Neural crest cell (in vitro differentiated cells): ENCODE measurements around the gene FGF12. TPM values are rescaled to one million over a fixed set of nuclear protein-coding genes. Genes with fewer than 3 reads are reported as not detected.

Experiments used
- DNase-seq: peaks from one replicate; pipeline ENCODE4 v3.0.0; 2021; ENCODE audit warnings: low read depth, mixed read lengths, low spot score
- H3K27ac Mint-ChIP-seq: one replicate; pipeline ENCODE4 v1.8.0; 2021; ENCODE audit warnings: mild to moderate bottlenecking, mixed read lengths; ENCODE audit not compliant: unreplicated experiment
- H3K27me3 Mint-ChIP-seq: 2 replicates; pipeline ENCODE4 v1.8.0; 2021; ENCODE audit warnings: low read depth, mild to moderate bottlenecking, mixed read lengths
- H3K36me3 Mint-ChIP-seq: 2 replicates; pipeline ENCODE4 v1.8.0; 2021; ENCODE audit warnings: low read depth, mild to moderate bottlenecking, mixed read lengths
- H3K4me1 Mint-ChIP-seq: 2 replicates; pipeline ENCODE4 v1.8.0; 2021; ENCODE audit warnings: mixed read lengths
- H3K4me3 Mint-ChIP-seq: one replicate; pipeline ENCODE4 v1.8.0; 2021; ENCODE audit warnings: mild to moderate bottlenecking, mixed read lengths
- H3K9me3 Mint-ChIP-seq: 2 replicates; pipeline ENCODE4 v1.8.0; 2021; ENCODE audit warnings: mixed read lengths
- CTCF ChIP-seq: fragments of 200-600 bp; sonication (generic); conservative IDR thresholded peaks from 2 replicates; pipeline ENCODE4 v1.5.0; 2021; ENCODE audit warnings: antibody characterized with exemption, mild to moderate bottlenecking
- total RNA-seq: library from RNA; stranded (reverse); gene quantifications from 2 replicates; pipeline ENCODE4 v1.2.1, GENCODE V29; 2021

FGF12 gene
- total RNA-seq, 1 donor from 2014 or later, result 4.0 TPM

- peaks cover 3% of the 10 kb centered on the region for H3K27me3 Mint-ChIP-seq
- TF ChIP-seq CTCF, result no peak
Observed at GRCh38 chr3:192563417-192563816, 163.9 kb downstream of the FGF12 start.

DNA sequence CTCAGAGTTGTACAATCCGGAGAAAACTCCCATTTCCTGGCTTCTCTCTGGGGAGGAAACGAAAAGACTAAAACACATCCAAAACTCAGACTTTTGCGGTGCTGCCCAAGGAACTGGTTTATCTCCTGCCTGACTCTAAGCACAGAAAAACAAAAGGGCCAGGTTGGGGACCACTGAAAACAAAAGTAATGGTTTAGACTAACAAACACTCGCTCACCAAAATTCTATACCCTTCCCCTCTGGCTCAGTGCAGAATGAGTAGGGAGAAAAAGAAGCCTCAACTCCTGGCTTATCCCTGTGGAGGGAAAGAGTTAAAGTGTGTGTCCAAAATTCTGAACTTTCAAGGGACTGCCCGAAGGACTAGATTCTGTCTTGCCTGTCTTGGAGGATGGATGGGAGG is 173.6 kb downstream of the FGF12 start:
- no peaks in the 10 kb centered on the region for H3K4me1 Mint-ChIP-seq
- no peak for DNase-seq
- peaks cover 11% of the 10 kb centered on the region for H3K27me3 Mint-ChIP-seq
- H3K4me3 Mint-ChIP-seq, result no peak overlapping the region
- H3K9me3 Mint-ChIP-seq, result peaks cover 9% of the 10 kb centered on the region
- peaks cover 4% of the 10 kb centered on the region for H3K36me3 Mint-ChIP-seq
- no peak for TF ChIP-seq CTCF
- H3K27ac Mint-ChIP-seq, result no peak overlapping the region

More at GRCh38 chr3:192563417-192563816, 163.9 kb downstream of the FGF12 start:
- Mint-ChIP-seq H3K36me3 (no peaks in the 10 kb centered on the region), H3K4me1 (no peaks in the 10 kb centered on the region), H3K27ac (no peak overlapping the region), H3K9me3 (no peaks in the 10 kb centered on the region), H3K4me3 (no peak overlapping the region)
- no peak for DNase-seq

GRCh38 chr3:192550356-192550755 is 177.0 kb downstream of the FGF12 start:
- H3K36me3 Mint-ChIP-seq, result peaks cover 4% of the 10 kb centered on the region
- H3K4me1 Mint-ChIP-seq, result no peaks in the 10 kb centered on the region
- TF ChIP-seq CTCF, result no peak
- peaks cover 9% of the 10 kb centered on the region for H3K9me3 Mint-ChIP-seq
- DNase-seq, result no peak
- no peak overlapping the region for H3K4me3 Mint-ChIP-seq
- H3K27ac Mint-ChIP-seq, result no peak overlapping the region
- H3K27me3 Mint-ChIP-seq, result peaks cover 13% of the 10 kb centered on the region

- Mint-ChIP-seq H3K27me3 (peaks cover 14% of the 10 kb centered on the region), H3K4me3 (no peak overlapping the region), H3K9me3 (no peaks in the 10 kb centered on the region), H3K36me3 (no peaks in the 10 kb centered on the region), H3K4me1 (no peaks in the 10 kb centered on the region), H3K27ac (no peak overlapping the region)
- no peak for TF ChIP-seq CTCF
- DNase-seq, result no peak
Observed at GRCh38 chr3:192545333-192545732, 182.0 kb downstream of the FGF12 start.

DNA sequence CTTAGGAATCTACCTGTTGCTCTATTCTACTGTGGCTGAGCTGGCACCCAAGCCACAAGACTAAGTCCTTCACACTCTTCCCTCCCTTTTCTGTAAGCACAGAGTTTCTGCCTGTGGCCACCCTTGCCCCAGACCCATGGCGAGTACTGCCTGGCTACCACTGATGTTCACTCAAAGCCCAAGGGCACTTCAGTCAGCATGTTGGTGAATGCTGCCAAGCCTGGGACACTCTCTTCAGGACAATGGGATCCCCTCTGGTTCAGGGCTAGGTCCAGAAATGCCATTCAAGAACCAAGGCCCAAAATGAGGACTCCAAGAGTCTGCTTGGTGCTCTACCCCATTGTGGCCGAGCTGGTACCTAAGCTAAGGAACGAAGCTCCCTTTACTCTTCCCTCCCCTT is 184.2 kb downstream of the FGF12 start:
- H3K9me3 Mint-ChIP-seq, result peaks cover 4% of the 10 kb centered on the region
- H3K4me1 Mint-ChIP-seq, result no peaks in the 10 kb centered on the region
- H3K27me3 Mint-ChIP-seq, result peaks cover 18% of the 10 kb centered on the region
- H3K27ac Mint-ChIP-seq, result no peak overlapping the region
- no peaks in the 10 kb centered on the region for H3K36me3 Mint-ChIP-seq
- TF ChIP-seq CTCF, result no peak
- H3K4me3 Mint-ChIP-seq, result no peak overlapping the region
- DNase-seq, result no peak

DNA sequence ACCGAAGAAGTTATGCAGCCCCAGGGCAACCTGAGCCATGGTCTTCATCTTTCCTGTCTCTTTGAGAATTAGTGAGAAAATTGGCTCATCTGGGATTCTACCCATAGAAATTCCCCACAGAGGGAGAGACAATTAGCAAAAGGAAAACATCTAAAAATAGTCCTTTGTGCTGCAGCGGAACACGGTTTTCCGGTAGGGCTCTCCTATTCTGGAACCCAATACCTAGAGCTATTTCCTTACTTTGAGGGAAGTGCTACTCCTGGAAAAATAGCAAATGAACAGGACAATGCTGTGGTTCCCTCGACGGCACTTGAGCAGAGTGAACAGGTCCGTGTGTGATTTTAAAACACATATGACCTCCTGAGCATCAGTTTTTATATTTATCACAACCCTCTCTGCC is 210.5 kb downstream of the FGF12 start:
- Mint-ChIP-seq H3K4me1 (peaks cover 15% of the 10 kb centered on the region), H3K27ac (no peak overlapping the region), H3K4me3 (no peak overlapping the region), H3K27me3 (peaks cover 90% of the 10 kb centered on the region), H3K36me3 (no peaks in the 10 kb centered on the region), H3K9me3 (no peaks in the 10 kb centered on the region)
- TF ChIP-seq CTCF, result no peak
- DNase-seq, result no peak
